Common myeloid progenitor, CD34-positive (primary cell): ENCODE measurements around the gene SYK.

Experiments
- CTCF ChIA-PET: fragments of 350-600 bp; sonication (Branson Sonifier 250); formaldehyde crosslinking; loops from one replicate; lab custom pipeline; 2021; ENCODE audit warnings: antibody characterized with exemption; lab: Charles Lee
- POLR2A ChIA-PET: fragments of 350-600 bp; sonication (Branson Sonifier 250); formaldehyde crosslinking; loops from one replicate; lab custom pipeline; 2021; ENCODE audit warnings: antibody characterized with exemption; lab: Charles Lee
- DNase-seq, 3 donors: peaks; one replicate each; pipeline versions ENCODE4 v3.0.0 to v3.0.0-alpha.2; 2013
- H3K27ac ChIP-seq, 2 experiments: 1 replicate in 1 of 2; 2 replicates in 1 of 2; pipeline ENCODE4 v1.7.0; 2013; ENCODE audit warnings: inconsistent platforms in 2 of 2, low read length in 2 of 2, mild to moderate bottlenecking in 2 of 2, low read depth in 1 of 2, moderate library complexity in 1 of 2; ENCODE audit not compliant: severe bottlenecking in 2 of 2, insufficient read depth in 1 of 2, poor library complexity in 1 of 2
- H3K27me3 ChIP-seq, 5 experiments: replicated peaks in 2 of 5; 1 replicate in 3 of 5; 2 replicates in 2 of 5; pipeline versions ENCODE4 v1.6.1 to v1.7.0; 2013; ENCODE audit warnings: low read length in 4 of 5, mild to moderate bottlenecking in 2 of 5, moderate library complexity in 2 of 5, inconsistent platforms in 1 of 5; ENCODE audit not compliant: insufficient read depth in 5 of 5, control insufficient read depth in 4 of 5
- H3K36me3 ChIP-seq, 4 experiments: 1 replicate in 2 of 4; 2 replicates in 2 of 4; pipeline versions ENCODE4 v1.6.1 to v1.7.0; 2013; ENCODE audit warnings: low read length in 3 of 4, control low read depth in 1 of 4, mild to moderate bottlenecking in 1 of 4; ENCODE audit not compliant: control insufficient read depth in 4 of 4, insufficient read depth in 4 of 4
- H3K4me1 ChIP-seq, 4 experiments: 1 replicate in 3 of 4; 2 replicates in 1 of 4; pipeline versions ENCODE4 v1.6.1 to v1.7.1; 2013; ENCODE audit warnings: low read length in 3 of 4, mild to moderate bottlenecking in 3 of 4, control low read depth in 1 of 4, inconsistent platforms in 1 of 4, moderate library complexity in 1 of 4; ENCODE audit not compliant: control insufficient read depth in 4 of 4, insufficient read depth in 4 of 4; ENCODE audit errors: control extremely low read depth in 1 of 4
- H3K4me3 ChIP-seq, 7 experiments: 1 replicate in 4 of 7; 2 replicates in 3 of 7; pipeline versions ENCODE4 v1.5.1 to v1.7.0; 2013; ENCODE audit warnings: mild to moderate bottlenecking in 7 of 7, low read length in 6 of 7, moderate library complexity in 6 of 7, inconsistent platforms in 2 of 7, low read depth in 2 of 7, control low read depth in 1 of 7; ENCODE audit not compliant: insufficient read depth in 4 of 7, control insufficient read depth in 1 of 7; ENCODE audit errors: extremely low read depth in 1 of 7
- H3K9me3 ChIP-seq, 5 experiments: 1 replicate in 4 of 5; 2 replicates in 1 of 5; pipeline versions ENCODE4 v1.6.1 to v1.7.1; 2013; ENCODE audit warnings: low read length in 4 of 5, mild to moderate bottlenecking in 2 of 5, inconsistent platforms in 1 of 5, low read depth in 1 of 5, moderate library complexity in 1 of 5; ENCODE audit not compliant: control insufficient read depth in 4 of 5, insufficient read depth in 2 of 5; ENCODE audit errors: control extremely low read depth in 1 of 5
- WGBS: methylation state at CpG from one replicate; pipeline ENCODE4 v1.1.5; 2013; ENCODE audit not compliant: insufficient coverage; 5-methylcytosine and 5-hydroxymethylcytosine counted together

Gene SYK

DNA sequence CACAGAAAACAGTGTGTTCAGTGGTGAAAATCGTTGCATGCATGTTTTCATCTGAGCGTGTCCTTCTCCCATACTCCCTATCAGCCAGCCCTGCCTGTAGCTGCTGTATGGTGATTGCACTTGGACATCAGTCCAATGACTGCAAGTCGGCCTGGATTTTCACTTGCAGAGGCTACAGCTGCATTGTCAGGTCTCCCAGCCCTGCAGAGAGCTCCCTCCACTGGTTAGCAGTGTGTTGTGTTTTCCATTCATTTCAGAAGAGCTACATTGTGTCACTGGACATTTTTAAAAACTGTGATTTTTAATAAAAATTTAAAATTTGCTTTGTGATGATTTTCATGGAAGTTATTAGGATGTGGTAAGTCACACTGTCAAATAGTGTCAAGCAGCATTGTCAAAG, 96.6 kb downstream of the SYK start:
- ChIA-PET CTCF (interaction anchor here (0.6 to 1.4 kb wide), 2 partner anchors 528 to 821 kb away, joined by 3 to 4 read pairs; no protein-coding TSS in a partner anchor), POLR2A (no interaction called here)
- Histone ChIP-seq H3K9me3 (no peaks in the 10 kb centered on the region), H3K4me1 (no peaks in the 10 kb centered on the region), H3K36me3 (peaks cover 5 to 72% (median 57%) of the 10 kb centered on the region in 4 experiments), H3K27me3 (no peaks in the 10 kb centered on the region), H3K4me3 (no peak overlapping the region), H3K27ac (no peak overlapping the region)
- no peak for DNase-seq
- WGBS, result 94% methylated on average over 3 of the region's 3 CpGs

DNA sequence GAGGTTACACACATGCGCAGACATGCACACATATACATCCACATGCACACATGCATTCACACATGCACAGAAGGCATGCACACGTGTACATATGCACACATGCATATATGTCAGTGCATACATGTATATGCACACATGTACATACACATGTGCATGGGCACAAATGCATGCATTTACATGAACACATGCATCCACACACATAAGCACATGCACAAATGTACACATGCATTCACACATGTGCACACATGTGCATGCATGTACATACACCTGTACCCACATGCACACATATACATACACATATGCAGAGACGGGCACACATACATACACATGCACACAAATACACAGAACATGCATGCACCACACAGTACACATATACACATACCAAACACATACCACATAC, 97.7 kb downstream of the SYK start:
- no peak overlapping the region for H3K4me3 ChIP-seq
- H3K36me3 ChIP-seq, result peaks cover 4 to 62% (median 50%) of the 10 kb centered on the region in 4 experiments
- POLR2A ChIA-PET, result interaction anchor here (0.7 kb wide), 1 partner anchor 22 kb away, joined by 12 read pairs; no protein-coding TSS in a partner anchor
- 100% methylated on average over 3 of the region's 3 CpGs for WGBS
- no peak for DNase-seq
- no peaks in the 10 kb centered on the region for H3K9me3 ChIP-seq
- no peaks in the 10 kb centered on the region for H3K27me3 ChIP-seq
- no peak overlapping the region for H3K27ac ChIP-seq
- no peaks in the 10 kb centered on the region for H3K4me1 ChIP-seq
- CTCF ChIA-PET, result interaction anchor here (1.4 kb wide), 1 partner anchor 527 kb away, joined by 4 read pairs; no protein-coding TSS in a partner anchor

DNA sequence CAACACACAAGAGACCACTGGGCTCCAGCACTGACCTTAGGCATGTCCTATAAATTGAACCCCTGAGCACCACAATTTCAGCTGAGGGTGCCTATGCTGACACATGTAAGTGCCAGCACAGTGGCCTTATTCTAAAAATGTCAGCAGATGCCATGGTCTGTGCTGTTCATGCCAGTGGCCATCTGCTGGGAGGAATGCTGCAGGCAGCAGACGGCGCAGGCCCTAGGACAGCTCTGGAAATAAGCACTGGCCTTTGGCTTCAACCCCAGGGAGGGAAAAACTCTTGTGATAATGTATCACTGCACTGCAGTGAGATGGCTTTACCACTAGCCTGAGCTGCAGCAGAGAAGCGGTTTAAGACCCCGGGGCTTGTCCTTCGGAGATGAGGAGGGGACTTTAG, 98.5 kb downstream of the SYK start:
- ChIA-PET CTCF (no interaction called here), POLR2A (no interaction called here)
- H3K4me3 ChIP-seq, result no peak overlapping the region
- no peak for DNase-seq
- H3K27me3 ChIP-seq, result no peaks in the 10 kb centered on the region
- H3K27ac ChIP-seq, result no peak overlapping the region
- WGBS, result 68% methylated on average over 4 of the region's 5 CpGs
- H3K4me1 ChIP-seq, result no peaks in the 10 kb centered on the region
- H3K36me3 ChIP-seq, result peaks cover 4 to 54% (median 45%) of the 10 kb centered on the region in 4 experiments
- no peaks in the 10 kb centered on the region for H3K9me3 ChIP-seq

DNA sequence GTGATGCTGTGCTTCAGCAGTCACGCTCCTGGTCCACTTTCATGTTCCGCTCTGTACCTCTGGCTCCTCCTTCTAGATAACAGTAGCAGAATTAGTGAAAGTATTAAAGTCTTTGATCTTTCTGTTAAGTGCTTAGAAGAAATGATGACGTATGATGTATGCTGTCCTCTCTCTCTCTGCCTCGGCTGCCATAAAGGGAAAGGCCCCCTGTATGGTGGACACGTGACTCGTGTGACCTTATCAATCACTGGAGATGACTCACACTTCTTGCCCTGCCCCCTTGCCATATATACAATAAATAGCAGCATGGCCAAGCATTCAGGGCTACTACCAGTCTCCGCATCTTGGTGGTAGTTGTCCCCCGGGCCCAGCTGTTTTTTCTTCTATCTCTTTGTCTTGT, 100.3 kb downstream of the SYK start:
- no peak for DNase-seq
- WGBS, result 95% methylated on average over 6 of the region's 8 CpGs
- Histone ChIP-seq H3K4me1 (no peaks in the 10 kb centered on the region), H3K9me3 (no peaks in the 10 kb centered on the region), H3K36me3 (peaks cover 2 to 38% (median 32%) of the 10 kb centered on the region in 4 experiments), H3K27ac (no peak overlapping the region), H3K4me3 (no peak overlapping the region), H3K27me3 (no peaks in the 10 kb centered on the region)
- CTCF ChIA-PET, result no interaction called here
- POLR2A ChIA-PET, result interaction anchor here (0.6 kb wide), 1 partner anchor 104 kb away, joined by 3 read pairs; no protein-coding TSS in a partner anchor

DNA sequence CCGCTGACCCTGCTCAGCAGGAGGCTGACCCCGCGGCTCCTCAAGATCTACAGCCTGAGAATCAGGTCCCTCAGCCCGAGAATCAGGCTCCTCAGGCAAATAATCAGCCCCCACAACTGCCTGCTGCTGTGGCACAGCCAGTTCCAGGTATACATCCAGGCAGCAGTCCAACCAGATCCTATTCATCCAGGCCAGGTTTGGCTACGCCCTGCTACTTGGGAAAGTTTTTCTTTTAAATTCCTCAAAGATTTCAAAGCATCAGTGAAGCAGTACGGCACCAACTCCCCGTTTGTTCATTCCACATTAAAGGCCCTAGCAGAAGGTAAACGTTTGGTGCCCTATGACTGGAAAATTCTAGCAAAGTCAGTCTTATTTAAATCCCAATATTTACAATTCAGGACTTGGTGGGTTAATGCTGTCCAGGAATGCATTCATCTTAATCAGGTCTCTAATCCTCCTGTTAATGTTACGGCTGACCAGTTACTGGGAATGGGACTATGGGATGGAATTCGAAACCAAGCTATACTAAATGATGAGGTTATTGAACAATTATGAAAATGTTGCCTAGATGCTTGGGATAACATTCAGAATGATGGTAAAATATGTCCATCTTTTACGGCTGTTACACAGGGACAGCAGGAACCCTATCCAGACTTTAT, 102.3 kb downstream of the SYK start:
- H3K9me3 ChIP-seq, result no peaks in the 10 kb centered on the region
- ChIA-PET POLR2A (no interaction called here), CTCF (no interaction called here)
- H3K27ac ChIP-seq, result no peak overlapping the region
- peaks cover 2 to 23% (median 17%) of the 10 kb centered on the region in 4 experiments for H3K36me3 ChIP-seq
- no peaks in the 10 kb centered on the region for H3K4me1 ChIP-seq
- H3K4me3 ChIP-seq, result no peak overlapping the region
- 85% methylated on average over 9 of the region's 11 CpGs for WGBS
- DNase-seq, result no peak
- H3K27me3 ChIP-seq, result no peaks in the 10 kb centered on the region

DNA sequence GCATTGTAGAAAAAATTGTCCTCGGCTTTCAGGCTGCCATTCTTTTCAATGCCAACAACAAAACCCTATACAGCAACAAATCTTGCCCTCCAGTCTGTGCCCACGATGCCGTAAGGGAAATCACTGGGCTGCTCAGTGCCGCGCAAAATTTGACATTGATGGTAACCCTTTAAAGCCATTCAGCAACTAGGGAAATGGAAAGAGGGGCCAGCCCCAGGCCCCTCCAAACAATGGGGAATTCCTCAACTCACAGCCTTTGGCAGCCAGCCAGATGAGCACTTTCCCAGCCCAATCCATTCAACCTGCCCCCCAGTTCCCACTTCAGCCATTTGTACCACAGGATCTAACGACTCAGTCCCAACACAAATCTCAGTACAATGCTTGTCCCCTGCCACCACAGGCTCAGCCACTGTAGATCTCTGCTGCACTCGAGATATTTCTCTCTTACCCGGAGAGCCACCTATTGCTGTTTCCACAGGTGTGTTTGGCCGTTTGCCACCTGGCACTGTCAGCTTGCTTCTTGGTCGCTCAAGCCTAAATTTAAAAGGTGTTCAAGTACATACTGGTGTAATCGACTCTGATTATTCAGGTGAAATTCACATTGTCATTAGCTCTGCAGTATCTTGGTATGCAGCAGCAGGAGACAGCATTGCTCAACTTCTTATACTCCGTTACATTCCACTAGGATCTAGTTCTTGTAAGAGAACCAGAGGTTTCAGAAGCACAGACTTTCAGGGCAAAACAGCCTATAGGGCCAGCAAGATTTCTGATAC, 103.3 kb downstream of the SYK start:
- Histone ChIP-seq H3K4me3 (no peak overlapping the region), H3K4me1 (no peaks in the 10 kb centered on the region), H3K27me3 (no peaks in the 10 kb centered on the region), H3K27ac (no peak overlapping the region), H3K9me3 (no peaks in the 10 kb centered on the region), H3K36me3 (peaks cover 0 to 14% (median 11%) of the 10 kb centered on the region in 4 experiments)
- ChIA-PET POLR2A (no interaction called here), CTCF (no interaction called here)
- DNase-seq, result no peak
- WGBS, result 91% methylated on average over 12 of the region's 12 CpGs

DNA sequence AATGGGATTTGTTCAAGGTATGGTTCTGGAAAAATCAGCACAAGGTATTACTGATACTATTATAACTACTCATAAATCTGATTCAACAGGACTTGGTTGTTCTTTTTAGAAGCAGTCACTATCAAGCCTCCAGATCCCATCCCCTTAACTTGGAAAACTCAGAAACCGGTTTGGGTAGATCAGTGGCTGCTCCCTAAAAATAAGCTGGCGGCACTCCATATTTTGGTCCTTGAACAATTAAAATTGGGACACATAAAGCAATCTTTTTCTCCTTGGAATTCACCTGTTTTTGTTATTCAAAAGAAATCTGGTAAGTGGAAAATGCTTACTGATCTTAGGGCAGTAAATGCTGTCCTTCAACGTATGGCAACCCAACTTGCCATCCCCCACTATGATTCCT, 104.2 kb downstream of the SYK start:
- Histone ChIP-seq H3K4me1 (peaks cover 0 to under 1% (median 0%) of the 10 kb centered on the region in 4 experiments), H3K9me3 (no peaks in the 10 kb centered on the region), H3K27ac (no peak overlapping the region), H3K36me3 (peaks cover 0 to 12% (median 8%) of the 10 kb centered on the region in 4 experiments), H3K4me3 (no peak overlapping the region), H3K27me3 (no peaks in the 10 kb centered on the region)
- 98% methylated on average over 3 of the region's 3 CpGs for WGBS
- ChIA-PET CTCF (no interaction called here), POLR2A (no interaction called here)
- DNase-seq, result no peak
